ENCODE results near the gene GAPVD1. TPM values are rescaled to one million over a fixed set of nuclear protein-coding genes. Genes with fewer than 3 reads are reported as not detected.
A peak's percentile ranks its signal among the peaks of the same experiment; 100 is the strongest.
"Not testable (repeated sequence)": the region's sequence is repeated elsewhere in the genome, so short reads cannot be mapped to it uniquely, and the experiment has no call there.

GAPVD1 gene
- total RNA-seq, 4 donors from 2014 or later, result 34.8 to 65.4 (median 44.1) TPM

GRCh38 chr9:125233678-125234077 is 27.9 kb upstream of the GAPVD1 start:
- H3K36me3 ChIP-seq, result peaks cover 23 to 100% (median 35%) of the 10 kb centered on the region in 3 donors

DNA sequence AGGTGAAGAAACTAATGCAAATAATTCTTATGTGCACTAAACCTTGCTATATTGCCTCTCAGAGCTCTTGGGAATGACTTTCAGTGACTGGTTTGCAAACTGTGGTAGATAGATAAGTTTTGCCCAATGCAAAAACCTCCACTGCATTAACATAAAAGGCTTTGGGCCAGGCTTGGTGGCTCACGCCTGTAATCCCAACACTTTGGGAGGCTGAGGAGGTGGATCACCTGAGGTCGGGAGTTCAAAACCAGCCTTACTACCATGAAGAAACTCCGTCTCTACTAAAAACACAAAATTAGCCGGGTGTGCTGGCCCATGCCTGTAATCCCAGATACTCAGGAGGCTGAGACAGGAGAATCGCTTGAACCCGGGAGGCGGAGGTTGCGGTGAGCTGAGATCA is 27.5 kb upstream of the GAPVD1 start:
- H3K4me3 ChIP-seq; H3K9me3 ChIP-seq; H3K27me3 ChIP-seq; DNase-seq; intact Hi-C loops (cut with DNase I): not testable (repeated sequence)
- Histone ChIP-seq H3K36me3 (peaks cover 27 to 100% (median 40%) of the 10 kb centered on the region in 3 donors), H3K27ac (peak overlapping the region in 1 of 4 donors; percentile 21), H3K4me1 (peaks cover 20 to 46% (median 28%) of the 10 kb centered on the region in 3 donors)
- 93 to 98% methylated on average over 6 to 7 of the region's 8 CpGs for WGBS, 2 donors

More at GRCh38 chr9:125233678-125234077, 27.9 kb upstream of the GAPVD1 start:
- 45 to 50% methylated on average over 2 to 3 of the region's 3 CpGs for WGBS, 2 donors
- Histone ChIP-seq H3K27ac (peak overlapping the region in 1 of 4 donors; percentile 21), H3K4me3 (no peak overlapping the region), H3K27me3 (no peaks in the 10 kb centered on the region), H3K9me3 (no peaks in the 10 kb centered on the region), H3K4me1 (peaks cover 16 to 41% (median 24%) of the 10 kb centered on the region in 3 donors)
- TF ChIP-seq POLR2A (IDR thresholded peaks at IDR 0.05), result no peak
- TF ChIP-seq, protein P1, sequence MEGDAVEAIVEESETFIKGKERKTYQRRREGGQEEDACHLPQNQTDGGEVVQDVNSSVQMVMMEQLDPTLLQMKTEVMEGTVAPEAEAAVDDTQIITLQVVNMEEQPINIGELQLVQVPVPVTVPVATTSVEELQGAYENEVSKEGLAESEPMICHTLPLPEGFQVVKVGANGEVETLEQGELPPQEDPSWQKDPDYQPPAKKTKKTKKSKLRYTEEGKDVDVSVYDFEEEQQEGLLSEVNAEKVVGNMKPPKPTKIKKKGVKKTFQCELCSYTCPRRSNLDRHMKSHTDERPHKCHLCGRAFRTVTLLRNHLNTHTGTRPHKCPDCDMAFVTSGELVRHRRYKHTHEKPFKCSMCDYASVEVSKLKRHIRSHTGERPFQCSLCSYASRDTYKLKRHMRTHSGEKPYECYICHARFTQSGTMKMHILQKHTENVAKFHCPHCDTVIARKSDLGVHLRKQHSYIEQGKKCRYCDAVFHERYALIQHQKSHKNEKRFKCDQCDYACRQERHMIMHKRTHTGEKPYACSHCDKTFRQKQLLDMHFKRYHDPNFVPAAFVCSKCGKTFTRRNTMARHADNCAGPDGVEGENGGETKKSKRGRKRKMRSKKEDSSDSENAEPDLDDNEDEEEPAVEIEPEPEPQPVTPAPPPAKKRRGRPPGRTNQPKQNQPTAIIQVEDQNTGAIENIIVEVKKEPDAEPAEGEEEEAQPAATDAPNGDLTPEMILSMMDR (IDR thresholded peaks at IDR 0.05), result no peak
- no peak for DNase-seq
- intact Hi-C loops (cut with DNase I), result no loop called here

- TF ChIP-seq POLR2A (IDR thresholded peaks at IDR 0.05), result no peak
- TF ChIP-seq, protein P1 (IDR thresholded peaks at IDR 0.05), result no peak
- intact Hi-C loops (cut with DNase I), result no loop called here
- WGBS, 2 donors, result 45 to 55% methylated on average over 5 of the region's 5 CpGs
- H3K27ac ChIP-seq, result no peak overlapping the region
- peaks cover 28 to 88% (median 45%) of the 10 kb centered on the region in 3 donors for H3K36me3 ChIP-seq
- no peaks in the 10 kb centered on the region for H3K27me3 ChIP-seq
- H3K4me3 ChIP-seq, result no peak overlapping the region
- no peak for DNase-seq
- no peaks in the 10 kb centered on the region for H3K9me3 ChIP-seq
- H3K4me1 ChIP-seq, result peaks cover 21 to 58% (median 38%) of the 10 kb centered on the region in 3 donors
These were observed 25.7 kb upstream of the GAPVD1 start for GRCh38 chr9:125235804-125236519.

GRCh38 chr9:125236520-125237159 is 25.0 kb upstream of the GAPVD1 start:
- peaks cover 28 to 82% (median 45%) of the 10 kb centered on the region in 3 donors for H3K36me3 ChIP-seq
- WGBS, 2 donors, result 75 to 79% methylated on average over 4 to 5 of the region's 5 CpGs
- intact Hi-C loops (cut with DNase I); H3K27me3 ChIP-seq; H3K4me3 ChIP-seq; DNase-seq; H3K27ac ChIP-seq; H3K9me3 ChIP-seq: not testable (repeated sequence)
- peaks cover 21 to 58% (median 38%) of the 10 kb centered on the region in 3 donors for H3K4me1 ChIP-seq

DNA sequence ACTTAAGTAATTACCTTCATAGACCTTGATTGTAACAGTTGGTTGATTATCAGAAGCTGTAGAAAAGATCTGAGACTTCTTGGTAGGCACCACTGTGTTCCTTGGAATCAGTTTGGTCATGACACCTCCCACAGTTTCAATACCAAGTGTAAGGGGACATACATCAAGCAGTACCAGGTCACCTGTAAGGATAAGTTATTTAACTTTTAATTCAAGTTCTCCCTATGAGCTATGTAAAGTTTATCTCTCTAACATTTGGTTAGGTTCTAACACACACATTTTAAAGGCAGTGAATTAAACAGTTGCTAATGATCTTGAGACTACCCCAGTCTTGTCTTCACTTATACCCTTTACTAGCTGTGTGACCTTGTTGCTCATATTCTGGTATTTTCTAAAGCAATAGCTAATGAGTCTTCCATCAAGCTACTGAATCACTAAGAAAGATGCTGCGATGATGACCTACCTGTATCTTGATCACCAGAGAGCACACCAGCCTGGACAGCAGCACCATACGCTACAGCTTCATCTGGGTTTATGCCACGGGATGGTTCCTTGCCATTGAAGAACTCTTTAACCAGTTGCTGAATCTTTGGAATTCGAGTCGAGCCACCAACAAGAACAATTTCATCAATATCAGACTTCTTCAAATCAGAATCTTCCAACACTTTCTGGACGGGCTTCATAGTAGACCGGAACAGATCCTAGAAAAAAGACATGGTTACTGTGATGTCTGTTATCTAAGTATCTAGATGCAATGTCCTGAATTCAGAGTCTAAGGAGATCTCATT is 23.3 kb upstream of the GAPVD1 start:
- intact Hi-C loops (cut with DNase I), result no loop called here
- Histone ChIP-seq H3K9me3 (no peaks in the 10 kb centered on the region), H3K27ac (no peak overlapping the region), H3K36me3 (peaks cover 28 to 65% (median 45%) of the 10 kb centered on the region in 3 donors), H3K4me3 (peak overlapping the region in 2 of 4 donors; percentile 86 to 97), H3K4me1 (peaks cover 21 to 74% (median 46%) of the 10 kb centered on the region in 3 donors), H3K27me3 (no peaks in the 10 kb centered on the region)
- DNase-seq, result no peak
- WGBS, 2 donors, result 82 to 90% methylated on average over 7 of the region's 7 CpGs
- TF ChIP-seq, protein P1 (IDR thresholded peaks at IDR 0.05), result no peak
- TF ChIP-seq POLR2A (IDR thresholded peaks at IDR 0.05), result no peak

Data from esophagus squamous epithelium (tissue), 5 donors.